Inflammatory macrophage treated with lipopolysaccharide for 1 hour (primary cell): ENCODE measurements around the gene LRMDA.
"Not testable (repeated sequence)": the region's sequence is repeated elsewhere in the genome, so short reads cannot be mapped to it uniquely, and the experiment has no call there.

Experiments
- DNase-seq, 2 donors: peaks; one replicate each; pipeline ENCODE4 v3.0.0-alpha.2; 2020 to 2022

Gene LRMDA

DNA sequence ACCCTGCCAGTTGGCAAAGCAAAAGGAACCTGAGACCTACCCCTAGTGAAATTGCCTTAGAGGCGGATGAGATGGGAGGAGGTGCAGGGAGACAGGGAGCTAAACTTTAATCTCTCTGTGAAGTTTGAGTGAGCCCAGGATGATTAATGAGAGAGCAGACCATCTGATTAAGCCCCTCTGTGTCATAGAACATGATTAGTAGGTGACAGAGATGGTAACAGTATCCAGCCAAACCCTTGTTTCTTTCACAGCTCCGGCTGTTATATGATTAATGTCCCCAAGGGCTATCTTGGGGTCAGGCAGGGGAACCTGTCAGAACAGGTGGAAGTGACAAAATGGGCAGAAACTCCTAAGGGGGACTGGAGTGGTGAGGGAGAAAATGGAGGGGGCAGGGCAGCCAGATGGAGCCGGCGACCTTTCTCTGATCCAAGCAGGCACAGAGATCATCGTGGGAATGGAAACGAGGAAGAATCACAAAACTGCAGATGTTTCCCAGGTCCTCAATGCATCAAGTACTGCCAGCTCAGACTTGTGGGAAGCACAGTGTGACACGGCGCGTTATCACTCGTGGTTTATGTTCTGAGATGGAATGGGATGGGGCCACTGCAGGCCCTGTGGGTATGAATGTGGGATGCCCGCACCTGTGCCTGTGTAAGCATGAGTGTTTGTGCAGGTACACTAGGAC is 684.2 kb downstream of the LRMDA start:
- DNase-seq, result no peak

DNA sequence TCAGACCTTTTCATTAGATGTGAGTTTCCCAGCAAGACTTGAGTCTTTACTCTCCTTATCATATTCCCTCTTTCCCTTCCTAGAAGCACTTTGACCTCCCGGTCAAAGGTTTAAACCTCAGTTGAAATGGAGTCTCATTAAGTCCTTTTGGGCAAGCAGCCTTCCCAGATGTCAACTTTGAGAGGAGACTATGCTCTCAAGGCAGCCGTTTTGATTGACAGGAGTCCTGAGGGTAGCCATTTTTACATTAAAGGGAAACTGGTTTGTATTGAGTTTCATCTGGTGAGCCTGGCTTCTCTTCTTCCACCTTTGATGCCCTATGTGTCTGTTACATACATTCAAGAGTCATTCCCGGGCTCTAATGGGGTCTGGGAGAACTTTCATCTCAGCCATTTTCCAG is 685.1 kb downstream of the LRMDA start:
- no peak for DNase-seq

DNA sequence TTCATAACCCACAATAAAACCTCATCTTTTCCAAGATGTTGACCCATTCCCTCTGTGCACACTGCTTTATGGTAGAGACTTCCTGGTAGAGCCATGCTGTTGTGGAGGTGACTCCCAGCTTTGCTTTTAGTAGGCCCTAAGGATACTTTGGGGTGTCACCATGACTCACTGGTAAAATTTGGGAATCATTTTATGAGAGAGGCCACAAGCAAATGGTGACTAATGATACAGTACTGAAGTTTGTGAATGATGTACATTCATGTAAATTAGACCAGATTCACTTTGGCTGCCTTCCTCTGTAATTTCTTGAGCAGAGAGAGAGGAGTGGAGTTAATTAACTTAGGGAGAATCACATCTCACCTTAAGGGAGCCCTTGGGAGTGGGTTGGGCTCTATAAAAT is 686.5 kb downstream of the LRMDA start:
- no peak for DNase-seq

DNA sequence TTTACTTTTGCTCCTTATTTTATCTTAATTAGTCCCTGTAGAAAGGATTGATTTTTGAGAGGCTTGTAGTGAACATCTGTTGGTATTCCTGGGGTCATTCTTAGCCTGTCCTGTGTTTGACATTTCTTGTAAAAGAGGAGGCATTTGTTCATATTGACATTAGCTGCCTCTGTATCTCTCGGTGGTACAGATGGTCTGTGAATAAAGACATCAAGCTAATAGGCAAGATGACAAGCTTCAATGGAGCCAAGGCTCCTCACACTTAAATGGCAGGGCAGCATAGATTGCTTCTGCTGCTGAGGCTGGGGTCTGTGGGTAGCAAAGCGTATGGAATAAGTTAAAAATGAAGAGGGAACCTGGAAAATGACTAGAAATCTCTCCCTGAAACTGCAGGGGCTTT is 687.6 kb downstream of the LRMDA start:
- no peak for DNase-seq

- DNase-seq, result no peak
These were observed 688.1 kb downstream of the LRMDA start for GRCh38 chr10:76119515-76119914.

DNA sequence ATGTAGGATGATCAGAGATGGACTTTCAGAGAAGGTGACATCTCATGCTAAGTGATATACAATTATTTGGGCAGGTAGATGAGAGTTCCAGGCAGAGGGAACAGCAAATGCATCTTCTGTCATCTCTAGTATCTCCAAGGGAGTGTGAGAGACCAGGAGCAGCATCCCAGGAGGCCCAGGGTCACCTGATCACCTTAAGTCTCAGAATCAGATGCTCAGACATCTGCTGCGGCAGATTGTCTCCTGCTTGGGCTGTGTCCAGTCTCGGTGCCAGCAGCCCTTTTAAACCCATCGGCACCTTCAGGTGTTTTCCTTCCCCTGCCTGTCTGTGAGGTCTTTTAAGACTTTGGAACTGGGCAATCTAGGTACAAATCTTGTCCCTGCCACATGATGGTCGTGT is 690.6 kb downstream of the LRMDA start:
- DNase-seq, result no peak

- DNase-seq, result no peak
These were observed 692.9 kb downstream of the LRMDA start for GRCh38 chr10:76124280-76124679.

DNA sequence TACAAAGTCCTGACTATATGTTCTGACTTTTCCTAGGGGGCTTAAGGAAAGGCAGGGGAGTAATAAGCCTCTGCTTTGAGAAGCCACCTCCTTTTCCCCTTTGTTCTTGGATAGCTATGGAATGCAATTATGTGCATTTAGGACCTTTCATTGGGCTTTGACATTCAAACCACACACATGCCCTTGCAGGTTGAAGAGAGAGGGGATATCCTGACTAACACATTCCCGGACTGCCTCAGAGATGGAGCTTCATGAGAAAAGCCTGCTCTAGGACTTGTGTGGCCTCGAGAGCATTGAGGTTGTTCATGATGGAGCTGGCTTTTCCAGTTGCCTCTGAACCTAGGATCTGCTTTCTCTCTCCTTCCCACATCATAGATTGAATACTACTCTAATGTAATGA is 694.5 kb downstream of the LRMDA start:
- DNase-seq, result no peak

DNA sequence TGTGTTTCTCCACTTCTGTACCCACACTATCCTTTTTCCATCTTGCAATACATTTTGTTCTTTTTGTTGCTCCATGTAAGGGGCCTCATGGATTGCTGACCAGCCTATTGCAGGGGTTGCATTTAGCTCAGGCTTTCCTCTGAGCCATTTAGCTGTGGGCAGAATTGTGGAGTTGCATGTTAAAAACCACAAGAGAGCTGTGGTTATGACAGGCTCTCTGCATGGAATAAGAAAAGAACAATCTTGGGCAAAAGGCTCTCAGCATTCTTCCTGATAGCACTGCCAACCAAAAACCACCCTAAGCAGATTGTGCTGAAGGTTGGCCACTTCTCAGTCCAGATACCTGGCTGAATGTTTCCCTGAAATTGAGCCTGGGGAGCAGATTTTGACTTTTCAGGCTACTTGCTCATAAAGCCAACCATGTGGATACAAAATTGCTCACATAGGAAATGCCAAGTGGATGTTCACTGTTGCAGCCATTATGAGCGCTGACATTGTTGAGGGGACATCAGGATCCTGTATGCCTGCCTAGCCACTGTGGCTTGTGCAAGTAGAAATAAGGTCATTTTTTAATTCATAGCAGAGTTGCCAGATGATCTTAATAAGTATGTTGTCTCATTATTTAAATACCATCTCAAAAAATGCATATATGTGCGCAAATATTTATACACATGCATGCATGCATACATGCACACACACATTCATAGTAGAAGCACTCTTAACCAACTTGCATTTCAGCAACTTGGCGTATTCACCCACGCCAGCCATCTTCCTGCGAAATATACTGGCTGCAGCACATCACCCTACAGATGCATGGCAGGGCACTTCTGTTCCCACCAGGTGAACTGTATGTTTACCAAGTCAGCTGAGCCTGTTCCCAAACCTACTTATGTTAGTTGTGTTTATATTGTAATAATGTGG is 695.4 kb downstream of the LRMDA start:
- peak; percentile 1 to 17 for DNase-seq

GRCh38 chr10:76127984-76128589 is 696.7 kb downstream of the LRMDA start:
- DNase-seq, result no peak

DNA sequence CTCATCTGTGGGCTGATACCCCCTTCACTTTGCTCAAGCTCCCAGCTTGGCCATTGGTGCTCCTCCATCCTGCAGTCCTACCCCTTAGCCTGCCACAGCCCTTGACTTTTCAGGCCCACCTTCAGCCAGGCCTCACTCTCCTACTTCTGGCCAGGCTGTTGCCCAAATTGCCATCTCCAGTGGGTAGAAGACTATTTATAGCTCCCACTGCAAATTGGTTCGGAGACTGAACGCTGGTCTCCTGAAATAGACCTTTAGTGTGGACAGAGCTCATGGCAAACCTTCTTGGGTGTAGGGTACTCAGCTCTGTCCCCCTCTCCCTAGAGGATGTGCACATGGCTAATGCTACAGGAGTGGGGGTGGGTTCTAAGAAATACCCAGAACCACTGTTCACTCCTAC is 697.8 kb downstream of the LRMDA start:
- DNase-seq, result no peak

DNA sequence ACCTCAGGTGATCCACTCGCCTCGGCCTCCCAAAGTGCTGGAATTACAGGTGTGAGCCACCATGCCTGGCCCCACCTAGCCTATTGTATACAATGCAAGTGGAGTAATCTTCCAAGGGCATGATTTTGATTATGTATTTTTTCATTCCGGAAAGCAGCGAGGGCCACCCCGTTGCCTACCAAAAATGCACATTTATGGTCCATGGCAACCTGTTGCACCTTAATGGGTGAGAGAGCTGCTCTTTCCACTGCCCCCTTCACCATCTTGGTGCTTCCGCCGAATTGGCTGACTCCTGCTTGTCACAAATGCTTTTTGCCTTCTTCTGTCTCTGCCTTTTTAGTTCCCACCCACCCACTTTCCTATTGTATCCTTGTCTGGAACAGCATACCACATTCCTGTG is 699.5 kb downstream of the LRMDA start:
- DNase-seq, result no peak

- no peak for DNase-seq
These were observed 702.3 kb downstream of the LRMDA start for GRCh38 chr10:76133597-76134255.

DNA sequence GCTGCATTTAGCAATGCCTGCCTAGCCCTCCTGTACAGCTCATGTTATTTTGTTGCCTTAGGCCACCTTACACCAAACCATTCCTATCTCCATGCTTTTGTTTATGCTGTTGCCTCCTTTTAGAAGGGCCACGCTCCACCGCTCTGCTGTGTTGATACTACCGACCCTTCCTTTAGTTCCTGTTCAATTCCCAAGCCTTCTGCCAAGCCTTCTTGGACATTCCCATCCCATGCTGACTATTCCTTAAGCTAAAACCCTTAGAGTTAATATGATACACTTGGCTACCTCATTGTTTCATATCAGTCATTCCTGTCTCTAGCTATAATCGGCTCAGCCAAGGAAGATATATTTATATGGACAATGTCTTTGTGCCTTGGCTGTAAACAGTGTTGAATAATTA is 705.5 kb downstream of the LRMDA start:
- DNase-seq, result no peak

DNA sequence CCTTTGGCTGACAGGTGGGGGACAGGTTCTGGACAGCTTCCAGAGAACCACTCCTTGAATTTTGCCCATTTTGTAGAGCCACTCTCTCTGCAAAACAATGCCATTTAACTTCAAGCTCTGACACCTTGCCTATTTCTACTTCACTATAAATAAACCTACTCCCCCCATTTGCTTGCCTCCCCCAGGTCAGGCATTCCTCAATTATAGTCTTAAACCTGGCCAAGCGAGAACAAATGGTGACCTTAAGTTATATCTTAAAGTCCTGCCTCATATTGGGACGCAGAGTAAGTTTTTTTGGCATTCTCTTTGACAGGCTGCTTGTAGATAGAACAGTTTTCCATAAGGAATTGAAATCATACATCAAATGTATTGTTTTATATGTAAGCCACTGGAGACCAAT is 706.9 kb downstream of the LRMDA start:
- no peak for DNase-seq

- no peak for DNase-seq
These were observed 707.5 kb downstream of the LRMDA start for GRCh38 chr10:76138906-76139305.

DNA sequence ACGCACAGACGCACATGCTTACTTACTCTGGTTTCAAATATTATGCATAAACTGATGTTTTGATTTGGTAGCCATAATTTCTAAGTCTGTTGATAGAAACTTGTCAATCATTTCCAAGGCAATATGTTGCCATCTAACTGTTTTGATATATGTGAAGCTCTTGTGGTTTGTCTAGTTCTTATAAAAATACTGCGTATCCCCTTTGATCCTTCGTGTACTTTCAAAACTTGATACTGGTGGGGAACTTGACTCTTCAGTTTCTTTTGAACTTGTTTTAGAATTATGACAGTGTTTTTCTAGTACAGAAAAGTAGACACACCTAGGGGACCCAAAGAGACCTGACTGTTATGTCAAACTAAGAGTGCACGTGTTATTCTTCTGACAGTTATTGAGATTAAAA is 708.0 kb downstream of the LRMDA start:
- DNase-seq, result no peak

- DNase-seq, result no peak
These were observed 710.0 kb downstream of the LRMDA start for GRCh38 chr10:76141376-76141775.

DNA sequence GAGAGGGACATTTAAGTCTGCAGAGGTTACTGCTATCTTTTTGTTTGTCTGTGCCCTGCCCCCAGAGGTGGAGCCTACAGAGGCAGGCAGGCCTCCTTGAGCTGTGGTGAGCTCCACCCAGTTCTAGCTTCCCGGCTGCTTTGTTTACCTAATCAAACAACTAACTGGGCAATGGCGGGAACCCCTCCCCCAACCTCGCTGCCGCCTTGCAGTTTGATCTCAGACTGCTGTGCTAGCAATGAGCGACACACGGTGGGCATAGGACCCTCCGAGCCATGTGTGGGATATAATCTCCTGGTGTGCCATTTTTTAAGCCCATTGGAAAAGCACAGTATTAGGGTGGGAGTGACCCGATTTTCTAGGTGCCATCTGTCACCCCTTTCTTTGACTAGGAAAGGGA is 716.8 kb downstream of the LRMDA start:
- not testable (repeated sequence) for DNase-seq

DNA sequence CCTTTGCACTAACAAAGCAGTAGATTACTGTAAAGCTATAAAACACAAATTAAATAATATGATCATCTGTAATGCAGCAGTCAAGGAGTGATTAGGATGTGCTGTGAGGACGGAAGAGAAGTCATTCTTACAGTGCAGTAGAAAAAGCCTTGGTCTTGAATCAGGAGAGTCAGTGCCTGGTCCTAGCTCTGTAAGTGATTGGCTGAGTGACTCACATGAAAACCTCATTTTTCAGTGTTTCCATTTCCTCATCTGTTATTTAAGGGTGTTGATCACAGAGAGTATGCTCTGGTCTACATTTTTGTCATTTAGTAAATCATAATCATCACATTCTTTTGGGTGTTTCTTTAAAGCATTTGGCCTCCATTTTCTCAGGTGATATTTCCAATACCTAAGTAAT is 717.8 kb downstream of the LRMDA start:
- no peak for DNase-seq

GRCh38 chr10:76149602-76150138 is 718.2 kb downstream of the LRMDA start:
- DNase-seq, result no peak

- DNase-seq, result no peak
These were observed 718.9 kb downstream of the LRMDA start for GRCh38 chr10:76150139-76150875.
